Gastrocnemius medialis (tissue), 4 donors: ENCODE measurements around the gene KRT2. TPM values are rescaled to one million over a fixed set of nuclear protein-coding genes. Genes with fewer than 3 reads are reported as not detected.

Experiments
- ATAC-seq, 2 donors: fragments of 150-250 bp; one replicate each; pipeline ENCODE4 v1.9.1; 2016
- DNase-seq, 2 donors: peaks; one replicate each; pipeline ENCODE4 v3.0.0-alpha.2; 2019
- H3K27ac ChIP-seq, 4 donors: fragments of 200-600 bp; sonication (generic); 1 replicate in 1 of 4; 2 replicates in 3 of 4; pipeline ENCODE4 v1.5.1; 2016 to 2018; ENCODE audit warnings: mild to moderate bottlenecking in 2 of 4, moderate library complexity in 1 of 4
- H3K27me3 ChIP-seq, 3 donors: fragments of 200-600 bp; sonication (generic) in 2 of 3; 1 replicate in 1 of 3; 2 replicates in 2 of 3; pipeline versions ENCODE4 v1.5.1 to v1.6.0; 2016 to 2019; ENCODE audit warnings: mild to moderate bottlenecking in 1 of 3, moderate library complexity in 1 of 3
- H3K36me3 ChIP-seq, 2 donors: fragments of 200-600 bp; sonication (generic) in 1 of 2; one replicate each; pipeline ENCODE4 v1.5.1; 2017 to 2018
- H3K4me1 ChIP-seq, 2 donors: fragments of 200-600 bp; sonication (generic) in 1 of 2; one replicate each; pipeline ENCODE4 v1.5.1; 2016 to 2017; ENCODE audit warnings: mild to moderate bottlenecking in 2 of 2
- H3K4me3 ChIP-seq, 4 donors: fragments of 200-600 bp; sonication (generic) in 3 of 4; 1 replicate in 1 of 4; 2 replicates in 3 of 4; pipeline ENCODE4 v1.5.1; 2016 to 2019; ENCODE audit warnings: mild to moderate bottlenecking in 2 of 4
- H3K9me3 ChIP-seq, 3 donors: fragments of 200-600 bp; sonication (generic) in 2 of 3; 1 replicate in 1 of 3; 2 replicates in 2 of 3; pipeline ENCODE4 v1.5.1; 2016 to 2019
- CTCF ChIP-seq, 5 experiments: fragments of 450-650 bp in 3 of 5; fragments of 200-600 bp in 2 of 5; sonication (generic) in 2 of 5; IDR thresholded peaks in 4 of 5; conservative IDR thresholded peaks in 1 of 5; 1 replicate in 4 of 5; 2 replicates in 1 of 5; pipeline ENCODE4 v1.5.1; 2016 to 2019; ENCODE audit warnings: antibody characterized with exemption in 5 of 5, mild to moderate bottlenecking in 3 of 5, moderate library complexity in 3 of 5
- POLR2A ChIP-seq, 2 donors: fragments of 450-650 bp; IDR thresholded peaks; one replicate each; pipeline ENCODE4 v1.6.1; 2017; ENCODE audit warnings: antibody characterized with exemption in 2 of 2, mild to moderate bottlenecking in 2 of 2, moderate library complexity in 2 of 2
- in situ Hi-C, 4 donors: fragments of 200-750 bp; cut with MboI; loops; one replicate each; pipeline versions ENCODE4 v1.15.0 to v1.8.0; 2017; ENCODE audit warnings: low sequenced_read_pairs in 4 of 4
- intact Hi-C: fragments of 100-400 bp; cut with DNase I; formaldehyde crosslinking; loops from one replicate; pipeline ENCODE4 v1.15.1; 2023; ENCODE audit warnings: low total_unique reads
- total RNA-seq, 4 donors: library from RNA; depleted of rRNA; stranded (reverse); fragments of >200 nt; gene quantifications; one replicate each; pipeline versions ENCODE4 v1.1.0 to v1.2.3, GENCODE V29; 2016

The KRT2 gene
- total RNA-seq, 4 donors from 2014 or later = not detected

GRCh38 chr12:52600071-52600470 is 51.9 kb downstream of the KRT2 start:
- no peak for TF ChIP-seq CTCF (IDR thresholded peaks at IDR 0.05 in 4 of 5, conservative IDR thresholded peaks at IDR 0.05 in 1 of 5)
- no peak for TF ChIP-seq POLR2A (IDR thresholded peaks at IDR 0.05)
- no peaks in the 10 kb centered on the region for H3K4me1 ChIP-seq
- no peak for DNase-seq
- H3K36me3 ChIP-seq = no peaks in the 10 kb centered on the region
- no peak overlapping the region for H3K27ac ChIP-seq
- intact Hi-C loops (no loop called here), in situ Hi-C loops (no loop called here)
- H3K9me3 ChIP-seq = no peaks in the 10 kb centered on the region
- ATAC-seq = no peak
- no peak overlapping the region for H3K4me3 ChIP-seq
- H3K27me3 ChIP-seq = peaks cover 15 to 32% (median 20%) of the 10 kb centered on the region in 3 donors

- Histone ChIP-seq H3K27ac (no peak overlapping the region), H3K36me3 (no peaks in the 10 kb centered on the region), H3K4me3 (no peak overlapping the region), H3K4me1 (no peaks in the 10 kb centered on the region), H3K27me3 (peaks cover 15 to 32% (median 20%) of the 10 kb centered on the region in 3 donors), H3K9me3 (no peaks in the 10 kb centered on the region)
- TF ChIP-seq POLR2A (IDR thresholded peaks at IDR 0.05) (no peak), CTCF (IDR thresholded peaks at IDR 0.05 in 4 of 5, conservative IDR thresholded peaks at IDR 0.05 in 1 of 5) (no peak)
- no peak for ATAC-seq
- no peak for DNase-seq
- intact Hi-C loops (no loop called here), in situ Hi-C loops (loop anchor here in 1 of 4 donors (25.0 kb wide), 2 partner anchors 288 to 388 kb away; no protein-coding TSS in a partner anchor)
These were observed 53.0 kb downstream of the KRT2 start for GRCh38 chr12:52598966-52599365.

Other genes starting within 250 kb of the KRT2 start
- gene KRT82, start 245.9 kb downstream of the KRT2 start, total RNA-seq = not detected
- gene KRT75, start 217.8 kb downstream of the KRT2 start, total RNA-seq = not detected
- gene KRT6B, start 200.1 kb downstream of the KRT2 start, total RNA-seq = not detected
- not detected for gene KRT6C, start 178.4 kb downstream of the KRT2 start, total RNA-seq
- not detected for gene KRT6A, start 159.0 kb downstream of the KRT2 start, total RNA-seq
- not detected for gene KRT5, start 131.8 kb downstream of the KRT2 start, total RNA-seq
- not detected for gene KRT71, start 99.1 kb downstream of the KRT2 start, total RNA-seq
- not detected for gene KRT74, start 78.4 kb downstream of the KRT2 start, total RNA-seq
- gene KRT72, start 50.7 kb downstream of the KRT2 start, total RNA-seq = not detected
- not detected for gene KRT73, start 33.7 kb downstream of the KRT2 start, total RNA-seq
- gene KRT1, start 28.2 kb upstream of the KRT2 start, total RNA-seq = not detected
- not detected for gene KRT77, start 51.3 kb upstream of the KRT2 start, total RNA-seq
- not detected for gene KRT76, start 125.1 kb upstream of the KRT2 start, total RNA-seq
- not detected for gene KRT3, start 143.9 kb upstream of the KRT2 start, total RNA-seq
- not detected for gene KRT4, start 161.9 kb upstream of the KRT2 start, total RNA-seq
- not detected for gene KRT79, start 182.1 kb upstream of the KRT2 start, total RNA-seq
- gene KRT78, start 196.8 kb upstream of the KRT2 start, total RNA-seq = not detected